SJSA1 (cell line): Measurements from ENCODE around the gene WNT11. TPM values are rescaled to one million over a fixed set of nuclear protein-coding genes. Genes with fewer than 3 reads are reported as not detected.

Experiments used
- DNase-seq, 2 experiments: peaks; one replicate each; pipeline ENCODE4 v3.0.0-alpha.2; 2015 to 2020; ENCODE audit warnings: low spot score in 2 of 2, low read depth in 1 of 2
- H3K27ac ChIP-seq: fragments of 250-450 bp; sonication (Bioruptor Pico); 2 replicates; pipeline ENCODE4 v1.5.1; 2020; ENCODE audit warnings: mild to moderate bottlenecking, moderate library complexity
- H3K27me3 ChIP-seq: fragments of 250-450 bp; sonication (Bioruptor Pico); replicated peaks from 2 replicates; pipeline ENCODE4 v1.5.1; 2020; ENCODE audit warnings: mild to moderate bottlenecking, moderate library complexity
- H3K36me3 ChIP-seq: fragments of 250-450 bp; sonication (Bioruptor Pico); 2 replicates; pipeline ENCODE4 v1.5.1; 2020; ENCODE audit warnings: mild to moderate bottlenecking
- H3K4me1 ChIP-seq: fragments of 250-450 bp; sonication (Bioruptor Pico); replicated peaks from 2 replicates; pipeline ENCODE4 v1.6.1; 2021; ENCODE audit warnings: mild to moderate bottlenecking
- H3K4me3 ChIP-seq: fragments of 250-450 bp; sonication (Bioruptor Pico); 2 replicates; pipeline ENCODE4 v1.5.1; 2020; ENCODE audit warnings: mild to moderate bottlenecking
- H3K9me3 ChIP-seq: fragments of 250-450 bp; sonication (Bioruptor Pico); replicated peaks from 2 replicates; pipeline ENCODE4 v1.5.1; 2020; ENCODE audit warnings: mild to moderate bottlenecking
- total RNA-seq: library from RNA; depleted of rRNA; stranded (reverse); fragments of >200 nt; shearing (Covaris generic); gene quantifications from 2 replicates; pipeline ENCODE4 v1.2.3, GENCODE V29; 2014

Gene WNT11
- total RNA-seq, 1 experiment from 2014 or later: not detected

GRCh38 chr11:76243193-76243956 is 37.1 kb upstream of the WNT11 start:
- no peak for DNase-seq
- no peaks in the 10 kb centered on the region for H3K36me3 ChIP-seq
- no peaks in the 10 kb centered on the region for H3K27me3 ChIP-seq
- no peak overlapping the region for H3K27ac ChIP-seq
- H3K9me3 ChIP-seq: no peaks in the 10 kb centered on the region
- H3K4me1 ChIP-seq: no peaks in the 10 kb centered on the region
- H3K4me3 ChIP-seq: no peak overlapping the region

GRCh38 chr11:76242004-76242779 is 35.9 kb upstream of the WNT11 start:
- H3K9me3 ChIP-seq: no peaks in the 10 kb centered on the region
- no peaks in the 10 kb centered on the region for H3K36me3 ChIP-seq
- no peak for DNase-seq
- no peak overlapping the region for H3K27ac ChIP-seq
- no peak overlapping the region for H3K4me3 ChIP-seq
- no peaks in the 10 kb centered on the region for H3K4me1 ChIP-seq
- H3K27me3 ChIP-seq: no peaks in the 10 kb centered on the region

- Histone ChIP-seq H3K9me3 (no peaks in the 10 kb centered on the region), H3K4me3 (no peak overlapping the region), H3K27me3 (no peaks in the 10 kb centered on the region), H3K27ac (no peak overlapping the region), H3K36me3 (no peaks in the 10 kb centered on the region), H3K4me1 (no peaks in the 10 kb centered on the region)
- no peak for DNase-seq
These were observed 35.1 kb upstream of the WNT11 start for GRCh38 chr11:76241243-76242000.

GRCh38 chr11:76240666-76241065 is 34.4 kb upstream of the WNT11 start:
- Histone ChIP-seq H3K4me3 (no peak overlapping the region), H3K36me3 (no peaks in the 10 kb centered on the region), H3K27ac (no peak overlapping the region), H3K9me3 (no peaks in the 10 kb centered on the region), H3K27me3 (no peaks in the 10 kb centered on the region), H3K4me1 (no peaks in the 10 kb centered on the region)
- DNase-seq: no peak

- Histone ChIP-seq H3K27me3 (no peaks in the 10 kb centered on the region), H3K36me3 (no peaks in the 10 kb centered on the region), H3K4me3 (no peak overlapping the region), H3K4me1 (no peaks in the 10 kb centered on the region), H3K9me3 (no peaks in the 10 kb centered on the region), H3K27ac (no peak overlapping the region)
- DNase-seq: no peak
These were observed 33.8 kb upstream of the WNT11 start for GRCh38 chr11:76240161-76240540.

GRCh38 chr11:76239483-76240160 is 33.3 kb upstream of the WNT11 start:
- H3K4me1 ChIP-seq: peaks cover 2% of the 10 kb centered on the region
- H3K9me3 ChIP-seq: no peaks in the 10 kb centered on the region
- no peaks in the 10 kb centered on the region for H3K27me3 ChIP-seq
- no peak for DNase-seq
- no peak overlapping the region for H3K4me3 ChIP-seq
- no peak overlapping the region for H3K27ac ChIP-seq
- H3K36me3 ChIP-seq: no peaks in the 10 kb centered on the region

- DNase-seq: no peak
- H3K4me3 ChIP-seq: no peak overlapping the region
- H3K27ac ChIP-seq: no peak overlapping the region
- no peaks in the 10 kb centered on the region for H3K27me3 ChIP-seq
- H3K4me1 ChIP-seq: peaks cover 5% of the 10 kb centered on the region
- no peaks in the 10 kb centered on the region for H3K36me3 ChIP-seq
- no peaks in the 10 kb centered on the region for H3K9me3 ChIP-seq
These were observed 32.2 kb upstream of the WNT11 start for GRCh38 chr11:76238551-76238950.

GRCh38 chr11:76237914-76238313 is 31.6 kb upstream of the WNT11 start:
- H3K36me3 ChIP-seq: no peaks in the 10 kb centered on the region
- no peaks in the 10 kb centered on the region for H3K9me3 ChIP-seq
- H3K4me3 ChIP-seq: no peak overlapping the region
- H3K27me3 ChIP-seq: no peaks in the 10 kb centered on the region
- peaks cover 5% of the 10 kb centered on the region for H3K4me1 ChIP-seq
- DNase-seq: no peak
- H3K27ac ChIP-seq: no peak overlapping the region

GRCh38 chr11:76237000-76237649 is 30.8 kb upstream of the WNT11 start:
- Histone ChIP-seq H3K4me1 (peaks cover 5% of the 10 kb centered on the region), H3K27ac (no peak overlapping the region), H3K9me3 (no peaks in the 10 kb centered on the region), H3K27me3 (no peaks in the 10 kb centered on the region), H3K36me3 (no peaks in the 10 kb centered on the region), H3K4me3 (no peak overlapping the region)
- no peak for DNase-seq

- peak in 1 of 2 experiments; percentile 54 for DNase-seq
- Histone ChIP-seq H3K27me3 (no peaks in the 10 kb centered on the region), H3K4me1 (peaks cover 5% of the 10 kb centered on the region), H3K27ac (no peak overlapping the region), H3K4me3 (peak overlapping the region; percentile 69), H3K9me3 (no peaks in the 10 kb centered on the region), H3K36me3 (no peaks in the 10 kb centered on the region)
These were observed 30.0 kb upstream of the WNT11 start for GRCh38 chr11:76236092-76236999.

- Histone ChIP-seq H3K27ac (peak overlapping the region; percentile 73), H3K4me1 (peaks cover 5% of the 10 kb centered on the region), H3K4me3 (peak overlapping the region; percentile 69), H3K36me3 (no peaks in the 10 kb centered on the region), H3K9me3 (no peaks in the 10 kb centered on the region), H3K27me3 (no peaks in the 10 kb centered on the region)
- peak; percentile 80 to 94 for DNase-seq
These were observed 29.2 kb upstream of the WNT11 start for GRCh38 chr11:76235233-76236091.
